K562 (cell line): ENCODE results near the gene TTC21A.

ENCODE experiments used
- CHD4 ChIP-seq: fragments of 200-600 bp; sonication (generic); IDR thresholded peaks from 3 replicates; pipeline ENCODE4 v1.6.1; 2012; ENCODE audit warnings: low read depth, mild to moderate bottlenecking, mixed read lengths, low read length, inconsistent platforms; ENCODE audit not compliant: insufficient read depth, insufficient replicate concordance, poor library complexity, severe bottlenecking
- EZH2 ChIP-seq: IDR thresholded peaks from 2 replicates; pipeline ENCODE4 v1.6.1; 2012; ENCODE audit warnings: low read depth, mild to moderate bottlenecking, inconsistent platforms, low read length, borderline replicate concordance
- FOXA3 ChIP-seq, 2 experiments: fragments of 450-650 bp in 1 of 2; sonication (generic) in 1 of 2; formaldehyde crosslinking; IDR thresholded peaks in 1 of 2; conservative IDR thresholded peaks in 1 of 2; 2 replicates each; pipeline versions ENCODE4 v1.4.0 to v1.8.0; 2020 to 2022; ENCODE audit warnings: mild to moderate bottlenecking in 2 of 2, missing genetic modification reagents in 1 of 2
- HNRNPUL1 ChIP-seq: fragments of 200-400 bp; formaldehyde crosslinking; IDR thresholded peaks from 2 replicates; pipeline ENCODE4 v1.6.1; 2017; ENCODE audit warnings: low read length
- MTA1 ChIP-seq: fragments of 450-650 bp; IDR thresholded peaks from 2 replicates; pipeline ENCODE4 v1.6.1; 2017; ENCODE audit warnings: borderline replicate concordance
- MYC ChIP-seq, 2 experiments: fragments of 250-450 bp in 1 of 2; sonication (Bioruptor Pico) in 1 of 2; IDR thresholded peaks; 2 replicates each; pipeline versions ENCODE4 v1.5.1 to v1.6.1; 2012 to 2021; ENCODE audit warnings: low read depth in 2 of 2, borderline replicate concordance in 1 of 2, improper control_type of control experiment in 1 of 2, low read length in 1 of 2, mild to moderate bottlenecking in 1 of 2, moderate library complexity in 1 of 2
- NELFE ChIP-seq: IDR thresholded peaks from 2 replicates; pipeline ENCODE4 v1.6.1; 2011; ENCODE audit warnings: mild to moderate bottlenecking; ENCODE audit not compliant: insufficient read depth, insufficient read length
- RNF2 ChIP-seq: sonication (generic); IDR thresholded peaks from 2 replicates; pipeline ENCODE4 v1.6.1; 2016
- TOE1 ChIP-seq, 2 experiments: fragments of 450-650 bp in 1 of 2; sonication (generic) in 1 of 2; formaldehyde crosslinking in 1 of 2; IDR thresholded peaks; 2 replicates each; pipeline versions ENCODE4 v1.7.1 to v1.8.0; 2016 to 2022; ENCODE audit warnings: borderline replicate concordance in 2 of 2, mild to moderate bottlenecking in 2 of 2, antibody characterized with exemption in 1 of 2, inconsistent platforms in 1 of 2, low read depth in 1 of 2, missing genetic modification reagents in 1 of 2, moderate library complexity in 1 of 2
- XRCC5 ChIP-seq: fragments of 200-400 bp; formaldehyde crosslinking; IDR thresholded peaks from 2 replicates; pipeline ENCODE4 v1.6.1; 2017; ENCODE audit warnings: low read depth, mild to moderate bottlenecking, low read length
- ZFX ChIP-seq: sonication (generic); formaldehyde crosslinking; IDR thresholded peaks from 2 replicates; pipeline ENCODE4 v1.8.0; 2022; ENCODE audit warnings: mild to moderate bottlenecking, missing genetic modification reagents, moderate library complexity
- TF ChIP-seq, protein P1 (sequence below), 3 experiments: IDR thresholded peaks in 2 of 3; conservative IDR thresholded peaks in 1 of 3; 2 replicates each; pipeline ENCODE4 v1.5.1; 2011 to 2012; ENCODE audit warnings: low read length in 3 of 3, mild to moderate bottlenecking in 3 of 3, control low read depth in 2 of 3, improper control_type of control experiment in 1 of 3, inconsistent platforms in 1 of 3, low read depth in 1 of 3, mixed read lengths in 1 of 3, moderate library complexity in 1 of 3; ENCODE audit not compliant: insufficient read depth in 2 of 3

GRCh38 chr3:39068556-39068955, 38.9 kb upstream of the TTC21A start:
- no peak for TF ChIP-seq HNRNPUL1
- TF ChIP-seq RNF2, result no peak
- no peak for TF ChIP-seq NELFE
- no peak for TF ChIP-seq CHD4
- no peak for TF ChIP-seq EZH2
- TF ChIP-seq ZFX (CRISPR knock-in tag), result no peak
- TF ChIP-seq MYC (IDR thresholded peaks at IDR 0.05; ENCODE audit: low read depth, low read length), result no peak
- no peak for TF ChIP-seq MYC (CRISPR knock-in tag; IDR thresholded peaks at IDR 0.05; ENCODE audit: borderline replicate concordance, low read depth)
- TF ChIP-seq, protein P1, sequence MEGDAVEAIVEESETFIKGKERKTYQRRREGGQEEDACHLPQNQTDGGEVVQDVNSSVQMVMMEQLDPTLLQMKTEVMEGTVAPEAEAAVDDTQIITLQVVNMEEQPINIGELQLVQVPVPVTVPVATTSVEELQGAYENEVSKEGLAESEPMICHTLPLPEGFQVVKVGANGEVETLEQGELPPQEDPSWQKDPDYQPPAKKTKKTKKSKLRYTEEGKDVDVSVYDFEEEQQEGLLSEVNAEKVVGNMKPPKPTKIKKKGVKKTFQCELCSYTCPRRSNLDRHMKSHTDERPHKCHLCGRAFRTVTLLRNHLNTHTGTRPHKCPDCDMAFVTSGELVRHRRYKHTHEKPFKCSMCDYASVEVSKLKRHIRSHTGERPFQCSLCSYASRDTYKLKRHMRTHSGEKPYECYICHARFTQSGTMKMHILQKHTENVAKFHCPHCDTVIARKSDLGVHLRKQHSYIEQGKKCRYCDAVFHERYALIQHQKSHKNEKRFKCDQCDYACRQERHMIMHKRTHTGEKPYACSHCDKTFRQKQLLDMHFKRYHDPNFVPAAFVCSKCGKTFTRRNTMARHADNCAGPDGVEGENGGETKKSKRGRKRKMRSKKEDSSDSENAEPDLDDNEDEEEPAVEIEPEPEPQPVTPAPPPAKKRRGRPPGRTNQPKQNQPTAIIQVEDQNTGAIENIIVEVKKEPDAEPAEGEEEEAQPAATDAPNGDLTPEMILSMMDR (IDR thresholded peaks at IDR 0.05 in 2 of 3, conservative IDR thresholded peaks at IDR 0.05 in 1 of 3; ENCODE audit: insufficient read depth in 2 of 3, low read depth in 1 of 3, low read length in 3 of 3), result no peak
- TF ChIP-seq FOXA3 (CRISPR knock-in tag; conservative IDR thresholded peaks at IDR 0.05 in 1 of 2, IDR thresholded peaks at IDR 0.05 in 1 of 2), result no peak
- TF ChIP-seq XRCC5, result no peak
- no peak for TF ChIP-seq TOE1 (IDR thresholded peaks at IDR 0.05; ENCODE audit: borderline replicate concordance)
- no peak for TF ChIP-seq TOE1 (CRISPR knock-in tag; IDR thresholded peaks at IDR 0.05; ENCODE audit: borderline replicate concordance, low read depth)
- TF ChIP-seq MTA1, result no peak
